WTC11 (cell line): ENCODE measurements around the gene ADGRV1. TPM values are rescaled to one million over a fixed set of nuclear protein-coding genes. Genes with fewer than 3 reads are reported as not detected.
"Not testable (repeated sequence)": the region's sequence is repeated elsewhere in the genome, so short reads cannot be mapped to it uniquely, and the experiment has no call there.

Source experiments
- ATAC-seq: fragments of 200-7000 bp; cut with Tn5 transposase; 2 replicates; pipeline ENCODE4 v1.10.0; 2021; ENCODE audit warnings: mild to moderate bottlenecking, moderate library complexity
- CTCF ChIA-PET: fragments of 300-600 bp; sonication (Branson Sonifier 250); formaldehyde crosslinking; loops from one replicate; lab custom pipeline; 2021; ENCODE audit warnings: antibody characterized with exemption; lab: Charles Lee
- POLR2A ChIA-PET: fragments of 350-600 bp; sonication (Branson Sonifier 250); formaldehyde crosslinking; loops from one replicate; lab custom pipeline; 2021; ENCODE audit warnings: antibody characterized with exemption; lab: Charles Lee
- DNase-seq: peaks from one replicate; pipeline ENCODE4 v3.0.0; 2021; ENCODE audit warnings: low spot score
- H3K27ac Mint-ChIP-seq: 2 replicates; pipeline ENCODE4 v1.8.0; 2021; ENCODE audit warnings: mixed read lengths
- H3K27me3 Mint-ChIP-seq: 2 replicates; pipeline ENCODE4 v1.8.0; 2021; ENCODE audit warnings: low read depth, mild to moderate bottlenecking, moderate library complexity, mixed read lengths
- H3K36me3 Mint-ChIP-seq: 2 replicates; pipeline ENCODE4 v1.8.0; 2021; ENCODE audit warnings: mixed read lengths
- H3K4me1 Mint-ChIP-seq: 2 replicates; pipeline ENCODE4 v1.8.0; 2022; ENCODE audit warnings: mixed read lengths
- H3K4me3 Mint-ChIP-seq: 2 replicates; pipeline ENCODE4 v1.8.0; 2021; ENCODE audit warnings: mild to moderate bottlenecking, moderate library complexity, mixed read lengths
- H3K9me3 Mint-ChIP-seq: 2 replicates; pipeline ENCODE4 v1.8.0; 2021; ENCODE audit warnings: mixed read lengths
- CBFB ChIP-seq: sonication (generic); formaldehyde crosslinking; IDR thresholded peaks from 2 replicates; pipeline ENCODE4 v1.8.1; 2022; ENCODE audit warnings: mild to moderate bottlenecking, low read depth, missing genetic modification reagents
- CREB1 ChIP-seq: sonication (generic); formaldehyde crosslinking; IDR thresholded peaks from 2 replicates; pipeline ENCODE4 v1.8.0; 2023; ENCODE audit warnings: mild to moderate bottlenecking, missing genetic modification reagents
- ETV6 ChIP-seq: sonication (generic); formaldehyde crosslinking; IDR thresholded peaks from 2 replicates; pipeline ENCODE4 v1.8.1; 2022; ENCODE audit warnings: mild to moderate bottlenecking, missing genetic modification reagents
- HMGA2 ChIP-seq: fragments of 250-450 bp; sonication (Bioruptor Pico); IDR thresholded peaks from 2 replicates; pipeline ENCODE4 v1.4.0; 2021; ENCODE audit warnings: mild to moderate bottlenecking, moderate library complexity
- JAZF1 ChIP-seq: fragments of 250-450 bp; sonication (Bioruptor Pico); IDR thresholded peaks from 2 replicates; pipeline ENCODE4 v1.9.0; 2021; ENCODE audit warnings: moderate library complexity, mild to moderate bottlenecking, inconsistent platforms
- TEAD4 ChIP-seq: sonication (generic); formaldehyde crosslinking; IDR thresholded peaks from 2 replicates; pipeline ENCODE4 v1.8.0; 2022; ENCODE audit warnings: mild to moderate bottlenecking, missing genetic modification reagents
- total RNA-seq: library from RNA; stranded (reverse); gene quantifications from 3 replicates; pipeline ENCODE4 v1.2.3, GENCODE V29; 2021
- TF ChIP-seq, protein P1 (sequence below): sonication (generic); formaldehyde crosslinking; IDR thresholded peaks from 2 replicates; pipeline ENCODE4 v1.8.1; 2022; ENCODE audit warnings: mild to moderate bottlenecking, moderate library complexity, missing genetic modification reagents
- TF ChIP-seq, protein P2 (sequence below): sonication (generic); formaldehyde crosslinking; IDR thresholded peaks from 2 replicates; pipeline ENCODE4 v1.8.1; 2023; ENCODE audit warnings: mild to moderate bottlenecking, missing genetic modification reagents, moderate library complexity
- TF ChIP-seq, protein P3 (sequence below): sonication (generic); formaldehyde crosslinking; conservative IDR thresholded peaks from 2 replicates; pipeline ENCODE4 v1.8.1; 2022; ENCODE audit warnings: mild to moderate bottlenecking, missing genetic modification reagents
- TF ChIP-seq, protein P4 (sequence below): sonication (generic); formaldehyde crosslinking; IDR thresholded peaks from 2 replicates; pipeline ENCODE4 v1.8.1; 2023; ENCODE audit warnings: mild to moderate bottlenecking, moderate library complexity, missing genetic modification reagents
- TF ChIP-seq, protein P5 (sequence below): sonication (generic); formaldehyde crosslinking; IDR thresholded peaks from 2 replicates; pipeline ENCODE4 v1.8.1; 2023; ENCODE audit warnings: mild to moderate bottlenecking, missing genetic modification reagents, borderline replicate concordance

ADGRV1 gene
- total RNA-seq, 1 experiment from 2014 or later = 74.5 TPM

DNA sequence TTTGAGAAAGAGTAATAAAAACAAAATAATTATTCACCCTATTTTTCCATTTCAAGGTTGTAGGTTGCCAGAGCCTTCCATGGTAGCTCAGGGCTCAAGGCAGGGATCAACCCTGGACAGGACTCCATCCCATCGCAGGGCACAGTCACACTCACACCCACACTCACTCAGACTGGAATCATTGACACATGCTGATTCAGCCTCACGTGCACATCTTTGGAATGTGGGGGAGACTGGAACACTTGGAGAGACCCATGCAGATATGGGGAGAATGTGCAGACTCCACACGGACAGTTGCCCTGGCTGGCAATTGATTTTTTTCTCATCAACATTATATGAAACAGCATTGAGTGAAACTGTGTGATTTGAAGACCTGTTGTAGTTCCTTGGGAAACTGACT lies 234.1 kb downstream of the ADGRV1 start:
- DNase-seq = no peak
- Mint-ChIP-seq H3K36me3 (peaks cover 89% of the 10 kb centered on the region), H3K27me3 (peaks cover 12% of the 10 kb centered on the region), H3K4me1 (no peaks in the 10 kb centered on the region), H3K27ac (no peak overlapping the region), H3K4me3 (no peak overlapping the region), H3K9me3 (peaks cover 43% of the 10 kb centered on the region)
- ChIA-PET POLR2A (no interaction called here), CTCF (interaction anchor here (2.5 to 3.3 kb wide), 2 partner anchors 9 to 10 kb away, joined by 13 to 19 read pairs; no protein-coding TSS in a partner anchor)
- ATAC-seq = no peak
- TF ChIP-seq, protein P1, sequence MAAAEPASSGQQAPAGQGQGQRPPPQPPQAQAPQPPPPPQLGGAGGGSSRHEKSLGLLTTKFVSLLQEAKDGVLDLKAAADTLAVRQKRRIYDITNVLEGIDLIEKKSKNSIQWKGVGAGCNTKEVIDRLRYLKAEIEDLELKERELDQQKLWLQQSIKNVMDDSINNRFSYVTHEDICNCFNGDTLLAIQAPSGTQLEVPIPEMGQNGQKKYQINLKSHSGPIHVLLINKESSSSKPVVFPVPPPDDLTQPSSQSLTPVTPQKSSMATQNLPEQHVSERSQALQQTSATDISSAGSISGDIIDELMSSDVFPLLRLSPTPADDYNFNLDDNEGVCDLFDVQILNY (CRISPR knock-in tag) = no peak

DNA sequence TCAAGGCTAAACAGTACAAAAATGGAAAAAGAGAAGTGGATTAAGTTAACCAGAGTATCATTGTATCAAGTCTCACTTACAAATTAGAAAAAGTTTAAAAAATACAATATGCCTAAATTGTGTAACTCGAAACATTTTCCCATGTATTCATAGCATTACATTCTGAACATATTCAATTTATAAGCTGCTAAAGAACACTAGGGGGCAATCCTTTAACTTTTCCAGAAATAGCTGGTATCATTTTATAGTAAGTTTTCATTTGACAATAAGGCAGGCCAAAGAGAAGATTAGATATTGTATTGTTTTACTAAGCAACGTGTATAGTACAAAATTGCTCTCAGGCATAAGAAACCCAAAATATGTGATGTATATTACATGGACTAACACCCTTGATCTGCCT lies 234.6 kb downstream of the ADGRV1 start:
- ATAC-seq (no peak), DNase-seq (no peak)
- H3K4me3 Mint-ChIP-seq = no peak overlapping the region
- POLR2A ChIA-PET = no interaction called here
- peaks cover 94% of the 10 kb centered on the region for H3K36me3 Mint-ChIP-seq
- CTCF ChIA-PET = interaction anchor here (2.5 to 3.3 kb wide), 2 partner anchors 10 kb away, joined by 13 to 19 read pairs; no protein-coding TSS in a partner anchor
- peaks cover 47% of the 10 kb centered on the region for H3K9me3 Mint-ChIP-seq
- H3K4me1 Mint-ChIP-seq = no peaks in the 10 kb centered on the region
- no peak overlapping the region for H3K27ac Mint-ChIP-seq
- peaks cover 12% of the 10 kb centered on the region for H3K27me3 Mint-ChIP-seq
- TF ChIP-seq, protein P2, sequence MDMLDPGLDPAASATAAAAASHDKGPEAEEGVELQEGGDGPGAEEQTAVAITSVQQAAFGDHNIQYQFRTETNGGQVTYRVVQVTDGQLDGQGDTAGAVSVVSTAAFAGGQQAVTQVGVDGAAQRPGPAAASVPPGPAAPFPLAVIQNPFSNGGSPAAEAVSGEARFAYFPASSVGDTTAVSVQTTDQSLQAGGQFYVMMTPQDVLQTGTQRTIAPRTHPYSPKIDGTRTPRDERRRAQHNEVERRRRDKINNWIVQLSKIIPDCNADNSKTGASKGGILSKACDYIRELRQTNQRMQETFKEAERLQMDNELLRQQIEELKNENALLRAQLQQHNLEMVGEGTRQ = no peak
- no peak for TF ChIP-seq JAZF1 (CRISPR knock-in tag)
- TF ChIP-seq, protein P3, sequence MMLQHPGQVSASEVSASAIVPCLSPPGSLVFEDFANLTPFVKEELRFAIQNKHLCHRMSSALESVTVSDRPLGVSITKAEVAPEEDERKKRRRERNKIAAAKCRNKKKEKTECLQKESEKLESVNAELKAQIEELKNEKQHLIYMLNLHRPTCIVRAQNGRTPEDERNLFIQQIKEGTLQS (CRISPR knock-in tag) = no peak
- no peak for TF ChIP-seq CREB1 (CRISPR knock-in tag)
- TF ChIP-seq, protein P4, sequence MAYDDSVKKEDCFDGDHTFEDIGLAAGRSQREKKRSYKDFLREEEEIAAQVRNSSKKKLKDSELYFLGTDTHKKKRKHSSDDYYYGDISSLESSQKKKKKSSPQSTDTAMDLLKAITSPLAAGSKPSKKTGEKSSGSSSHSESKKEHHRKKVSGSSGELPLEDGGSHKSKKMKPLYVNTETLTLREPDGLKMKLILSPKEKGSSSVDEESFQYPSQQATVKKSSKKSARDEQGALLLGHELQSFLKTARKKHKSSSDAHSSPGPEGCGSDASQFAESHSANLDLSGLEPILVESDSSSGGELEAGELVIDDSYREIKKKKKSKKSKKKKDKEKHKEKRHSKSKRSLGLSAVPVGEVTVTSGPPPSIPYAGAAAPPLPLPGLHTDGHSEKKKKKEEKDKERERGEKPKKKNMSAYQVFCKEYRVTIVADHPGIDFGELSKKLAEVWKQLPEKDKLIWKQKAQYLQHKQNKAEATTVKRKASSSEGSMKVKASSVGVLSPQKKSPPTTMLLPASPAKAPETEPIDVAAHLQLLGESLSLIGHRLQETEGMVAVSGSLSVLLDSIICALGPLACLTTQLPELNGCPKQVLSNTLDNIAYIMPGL (CRISPR knock-in tag) = no peak
- TF ChIP-seq ETV6 (CRISPR knock-in tag) = no peak
- no peak for TF ChIP-seq HMGA2 (CRISPR knock-in tag)
- no peak for TF ChIP-seq TEAD4 (CRISPR knock-in tag)
- TF ChIP-seq CBFB (CRISPR knock-in tag) = no peak
- TF ChIP-seq, protein P5, sequence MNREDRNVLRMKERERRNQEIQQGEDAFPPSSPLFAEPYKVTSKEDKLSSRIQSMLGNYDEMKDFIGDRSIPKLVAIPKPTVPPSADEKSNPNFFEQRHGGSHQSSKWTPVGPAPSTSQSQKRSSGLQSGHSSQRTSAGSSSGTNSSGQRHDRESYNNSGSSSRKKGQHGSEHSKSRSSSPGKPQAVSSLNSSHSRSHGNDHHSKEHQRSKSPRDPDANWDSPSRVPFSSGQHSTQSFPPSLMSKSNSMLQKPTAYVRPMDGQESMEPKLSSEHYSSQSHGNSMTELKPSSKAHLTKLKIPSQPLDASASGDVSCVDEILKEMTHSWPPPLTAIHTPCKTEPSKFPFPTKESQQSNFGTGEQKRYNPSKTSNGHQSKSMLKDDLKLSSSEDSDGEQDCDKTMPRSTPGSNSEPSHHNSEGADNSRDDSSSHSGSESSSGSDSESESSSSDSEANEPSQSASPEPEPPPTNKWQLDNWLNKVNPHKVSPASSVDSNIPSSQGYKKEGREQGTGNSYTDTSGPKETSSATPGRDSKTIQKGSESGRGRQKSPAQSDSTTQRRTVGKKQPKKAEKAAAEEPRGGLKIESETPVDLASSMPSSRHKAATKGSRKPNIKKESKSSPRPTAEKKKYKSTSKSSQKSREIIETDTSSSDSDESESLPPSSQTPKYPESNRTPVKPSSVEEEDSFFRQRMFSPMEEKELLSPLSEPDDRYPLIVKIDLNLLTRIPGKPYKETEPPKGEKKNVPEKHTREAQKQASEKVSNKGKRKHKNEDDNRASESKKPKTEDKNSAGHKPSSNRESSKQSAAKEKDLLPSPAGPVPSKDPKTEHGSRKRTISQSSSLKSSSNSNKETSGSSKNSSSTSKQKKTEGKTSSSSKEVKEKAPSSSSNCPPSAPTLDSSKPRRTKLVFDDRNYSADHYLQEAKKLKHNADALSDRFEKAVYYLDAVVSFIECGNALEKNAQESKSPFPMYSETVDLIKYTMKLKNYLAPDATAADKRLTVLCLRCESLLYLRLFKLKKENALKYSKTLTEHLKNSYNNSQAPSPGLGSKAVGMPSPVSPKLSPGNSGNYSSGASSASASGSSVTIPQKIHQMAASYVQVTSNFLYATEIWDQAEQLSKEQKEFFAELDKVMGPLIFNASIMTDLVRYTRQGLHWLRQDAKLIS (CRISPR knock-in tag) = no peak

DNA sequence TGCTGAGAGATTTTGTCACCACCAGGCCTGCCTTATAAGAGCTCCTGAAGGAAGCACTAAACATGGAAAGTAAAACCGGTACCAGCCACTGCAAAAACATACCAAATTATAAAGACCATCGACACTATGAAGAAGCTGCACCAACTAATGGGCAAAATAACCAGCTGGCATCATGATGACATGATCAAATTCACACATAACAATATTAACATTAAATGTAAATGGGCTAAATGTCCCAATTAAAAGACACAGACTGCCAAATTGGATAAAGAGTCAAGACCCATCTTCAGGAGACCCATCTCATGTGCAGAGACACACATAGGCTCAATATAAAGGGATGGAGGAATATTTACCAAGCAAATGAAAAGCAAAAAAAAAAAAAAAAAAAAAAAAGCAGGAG lies 238.3 kb downstream of the ADGRV1 start:
- H3K4me3 Mint-ChIP-seq, H3K4me1 Mint-ChIP-seq, H3K27ac Mint-ChIP-seq, DNase-seq, CTCF ChIA-PET, POLR2A ChIA-PET, ATAC-seq: not testable (repeated sequence)
- peaks cover 12% of the 10 kb centered on the region for H3K27me3 Mint-ChIP-seq
- H3K36me3 Mint-ChIP-seq = peaks cover 85% of the 10 kb centered on the region
- H3K9me3 Mint-ChIP-seq = peaks cover 72% of the 10 kb centered on the region

DNA sequence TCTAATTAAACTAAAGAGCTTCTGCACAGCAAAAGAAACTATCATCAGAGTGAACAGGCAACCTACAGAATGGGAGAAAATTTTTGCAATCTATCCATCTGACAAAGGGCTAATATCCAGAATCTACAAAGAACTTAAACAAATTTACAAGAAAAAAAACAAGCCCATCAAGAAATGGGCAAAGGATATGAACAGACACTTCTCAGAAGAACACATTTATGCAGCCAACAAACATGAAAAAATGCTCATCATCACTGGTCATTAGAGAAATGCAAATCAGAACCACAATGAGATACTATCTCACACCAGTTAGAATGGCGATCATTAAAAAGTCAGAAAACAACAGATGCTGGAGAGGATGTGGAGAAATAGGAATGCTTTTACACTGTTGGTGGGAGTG lies 241.5 kb downstream of the ADGRV1 start:
- H3K4me3 Mint-ChIP-seq, ATAC-seq, POLR2A ChIA-PET, H3K4me1 Mint-ChIP-seq, DNase-seq, CTCF ChIA-PET, H3K27ac Mint-ChIP-seq: not testable (repeated sequence)
- Mint-ChIP-seq H3K9me3 (peaks cover 55% of the 10 kb centered on the region), H3K36me3 (peaks cover 53% of the 10 kb centered on the region), H3K27me3 (peaks cover 12% of the 10 kb centered on the region)

DNA sequence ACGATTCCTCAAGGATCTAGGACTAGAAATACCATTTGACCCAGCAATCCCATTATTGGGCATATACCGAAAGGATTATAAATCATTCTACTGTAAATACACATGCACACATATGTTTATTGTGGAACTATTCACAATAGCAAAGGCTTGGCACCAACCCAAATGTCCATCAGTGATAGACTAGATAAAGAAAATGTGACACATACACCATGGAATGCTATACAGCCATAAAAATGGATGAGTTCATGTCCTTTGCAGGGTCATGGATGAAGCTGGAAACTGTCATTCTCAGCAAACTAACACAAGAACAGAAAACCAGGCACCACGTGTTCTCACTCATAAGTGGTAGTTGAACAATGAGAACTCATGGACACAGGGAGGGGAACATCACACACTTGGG lies 241.9 kb downstream of the ADGRV1 start:
- H3K4me1 Mint-ChIP-seq, H3K27ac Mint-ChIP-seq, POLR2A ChIA-PET, ATAC-seq, H3K4me3 Mint-ChIP-seq, DNase-seq: not testable (repeated sequence)
- H3K27me3 Mint-ChIP-seq = peaks cover 12% of the 10 kb centered on the region
- peaks cover 51% of the 10 kb centered on the region for H3K9me3 Mint-ChIP-seq
- CTCF ChIA-PET = interaction anchor here (3.3 kb wide), 1 partner anchor 17 kb away, joined by 17 read pairs; no protein-coding TSS in a partner anchor
- H3K36me3 Mint-ChIP-seq = peaks cover 49% of the 10 kb centered on the region
